HG02571 (cell line): Measurements from ENCODE around the gene RASSF5.
A peak's percentile ranks its signal among the peaks of the same experiment; 100 is the strongest.

Experiments used
- ATAC-seq: cut with Tn5 transposase; IDR thresholded peaks from one replicate; pipeline ENCODE4 v1.9.1; 2021; ENCODE audit warnings: mild to moderate bottlenecking, moderate library complexity; ENCODE audit not compliant: unreplicated experiment

The RASSF5 gene

DNA sequence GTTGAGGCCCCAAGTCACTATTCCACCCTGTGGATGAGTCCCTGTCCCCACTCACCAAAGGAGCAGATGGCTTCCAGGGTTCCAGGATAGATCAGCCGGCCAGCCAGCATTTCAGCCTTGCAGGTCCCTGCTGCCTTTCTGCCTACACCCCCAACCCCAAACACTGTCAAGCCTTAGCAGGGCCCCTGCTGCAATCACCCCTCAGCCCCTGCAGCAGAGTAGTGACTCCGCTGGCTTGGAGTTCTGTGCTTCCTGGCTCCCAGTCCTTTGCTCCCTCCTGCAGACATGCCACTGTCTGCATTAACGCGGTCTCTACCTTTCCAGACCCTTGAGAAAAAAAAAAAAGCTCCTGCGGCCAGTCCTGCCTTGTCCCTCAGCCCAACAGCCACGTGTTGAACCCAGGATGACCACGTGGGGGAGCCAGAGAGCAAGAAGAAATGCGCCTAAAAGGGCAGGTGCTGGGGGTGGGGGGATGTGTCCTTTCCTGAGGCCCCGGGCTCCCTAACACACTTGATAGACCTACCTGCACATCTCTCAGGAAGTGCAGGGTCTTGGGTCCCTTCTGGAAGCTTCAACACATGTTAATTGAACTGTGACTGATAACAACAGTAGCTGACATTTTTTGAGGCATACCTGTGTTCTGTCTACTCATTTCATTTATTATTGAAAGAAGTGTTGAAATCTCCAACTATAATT lies 37.4 kb downstream of the RASSF5 start:
- no peak for ATAC-seq

- no peak for ATAC-seq
Measured at GRCh38 chr1:206545351-206545750, 38.0 kb downstream of the RASSF5 start.

GRCh38 chr1:206547104-206547503 lies 39.8 kb downstream of the RASSF5 start:
- no peak for ATAC-seq

DNA sequence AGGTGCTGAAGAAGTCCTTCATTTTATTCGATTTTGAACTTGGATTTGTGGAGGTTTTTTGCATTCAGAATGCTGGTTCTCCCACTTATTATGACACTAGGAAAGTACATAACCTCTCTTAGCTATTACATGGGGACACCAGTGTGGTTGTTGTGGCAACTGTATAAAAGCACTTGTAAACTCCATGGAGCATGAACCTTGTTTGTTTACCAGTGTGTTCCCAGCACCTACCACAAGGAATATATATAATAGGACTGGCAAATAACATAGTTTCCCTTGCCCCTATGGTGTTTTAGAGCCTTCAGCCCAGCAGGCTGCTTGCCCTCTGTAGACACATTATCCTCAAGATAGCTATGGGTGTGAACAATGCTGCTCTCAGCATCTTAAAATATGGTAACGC lies 43.1 kb downstream of the RASSF5 start:
- no peak for ATAC-seq

DNA sequence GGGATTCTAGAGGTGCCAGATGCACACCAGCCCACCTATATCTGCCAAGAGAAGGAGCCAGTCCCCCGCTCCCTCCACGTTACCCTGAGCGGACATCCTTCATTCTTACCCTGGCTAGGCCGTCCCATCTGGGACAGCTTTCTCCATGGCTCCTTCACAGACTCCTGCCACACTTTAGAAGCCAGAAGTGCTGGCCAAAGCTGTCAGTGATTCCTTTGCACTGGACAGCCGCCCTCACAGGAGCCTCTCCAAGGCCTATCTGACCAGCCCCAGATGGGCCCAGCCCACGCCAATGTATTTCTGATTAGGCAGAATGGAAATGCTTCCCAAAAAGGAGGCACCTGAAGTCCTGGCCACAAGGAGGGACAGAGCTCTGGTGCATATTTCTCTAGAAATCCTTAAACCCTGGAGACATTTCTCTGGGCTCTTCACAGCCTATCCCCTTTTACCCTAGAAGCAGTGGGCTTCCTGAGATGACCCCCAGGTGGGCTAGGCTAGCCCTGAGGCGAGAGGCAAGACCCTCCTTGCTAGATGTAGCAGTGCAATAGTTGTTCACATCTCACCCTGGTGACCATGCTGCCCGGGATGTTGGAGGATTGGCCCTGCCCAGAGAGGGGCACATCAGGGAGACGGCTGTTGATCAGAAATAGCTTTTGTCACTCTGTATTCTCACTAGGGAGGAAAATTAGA lies 44.1 kb downstream of the RASSF5 start:
- ATAC-seq, result no peak

- no peak for ATAC-seq
Measured at GRCh38 chr1:206551986-206552326, 44.6 kb downstream of the RASSF5 start.

DNA sequence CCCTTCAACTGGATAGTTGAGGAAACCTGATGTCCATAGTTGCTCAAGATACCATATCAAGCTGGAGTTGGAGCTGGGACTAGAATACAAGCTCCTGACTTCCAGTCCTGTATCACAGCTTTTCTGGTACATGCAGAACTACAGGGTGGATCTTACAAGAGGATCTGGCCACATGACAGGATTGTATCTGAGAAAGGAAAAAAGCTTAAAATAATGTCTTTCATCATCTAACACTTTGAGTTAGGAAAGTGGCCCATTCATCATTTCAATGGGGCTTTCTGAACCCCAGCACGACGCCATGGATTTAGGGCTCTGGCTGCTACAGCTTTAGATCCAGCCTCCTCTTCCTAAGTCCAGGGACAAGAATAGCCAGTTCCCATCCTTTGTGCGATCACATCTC lies 46.9 kb downstream of the RASSF5 start:
- ATAC-seq, result no peak

- no peak for ATAC-seq
Measured at GRCh38 chr1:206554701-206555472, 47.6 kb downstream of the RASSF5 start.

GRCh38 chr1:206555473-206555935 lies 48.2 kb downstream of the RASSF5 start:
- ATAC-seq, result no peak

- peak; percentile 4 for ATAC-seq
Measured at GRCh38 chr1:206556047-206556749, 48.9 kb downstream of the RASSF5 start.

DNA sequence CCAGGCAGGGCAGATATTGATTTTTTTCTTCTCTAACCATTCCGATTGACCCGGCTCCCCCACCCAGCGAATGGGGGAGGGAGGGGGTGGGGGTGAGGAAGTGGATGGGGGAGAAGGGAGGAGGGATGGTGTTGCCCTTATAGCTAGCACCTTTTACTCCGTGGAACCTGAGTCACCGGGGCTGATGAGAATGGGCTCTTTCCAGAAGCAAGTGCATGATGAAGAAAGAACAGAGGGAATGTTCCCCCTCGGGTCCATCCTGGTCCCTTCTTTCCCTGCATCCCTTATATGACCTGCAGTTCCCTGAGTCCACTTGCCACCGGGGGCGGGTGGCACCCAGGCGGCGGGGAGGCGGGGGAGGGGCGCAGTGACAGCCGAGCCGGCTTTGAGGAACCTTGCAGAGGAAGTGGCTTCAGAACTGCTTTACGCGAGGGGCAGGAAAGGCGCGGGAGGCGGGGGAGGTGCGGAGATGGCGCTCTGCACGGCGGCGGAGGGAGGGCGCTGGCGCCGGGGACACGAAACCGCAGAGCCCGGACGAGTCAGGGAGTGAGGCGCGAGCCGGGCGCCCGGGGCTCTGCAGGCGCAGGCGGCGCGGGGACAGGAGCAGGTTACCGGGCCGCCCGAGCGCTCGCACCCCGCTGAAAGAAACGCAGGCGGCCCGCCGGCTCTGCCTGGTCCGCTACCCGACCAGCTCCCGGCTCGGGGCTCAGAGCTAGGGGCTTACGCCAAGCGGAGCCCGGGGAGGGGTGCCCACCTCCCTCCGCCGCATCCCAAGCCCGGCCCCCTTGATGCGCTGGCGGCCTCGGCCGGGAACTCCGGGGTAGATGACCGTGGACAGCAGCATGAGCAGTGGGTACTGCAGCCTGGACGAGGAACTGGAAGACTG lies 49.7 kb downstream of the RASSF5 start:
- peak; percentile 41 for ATAC-seq

DNA sequence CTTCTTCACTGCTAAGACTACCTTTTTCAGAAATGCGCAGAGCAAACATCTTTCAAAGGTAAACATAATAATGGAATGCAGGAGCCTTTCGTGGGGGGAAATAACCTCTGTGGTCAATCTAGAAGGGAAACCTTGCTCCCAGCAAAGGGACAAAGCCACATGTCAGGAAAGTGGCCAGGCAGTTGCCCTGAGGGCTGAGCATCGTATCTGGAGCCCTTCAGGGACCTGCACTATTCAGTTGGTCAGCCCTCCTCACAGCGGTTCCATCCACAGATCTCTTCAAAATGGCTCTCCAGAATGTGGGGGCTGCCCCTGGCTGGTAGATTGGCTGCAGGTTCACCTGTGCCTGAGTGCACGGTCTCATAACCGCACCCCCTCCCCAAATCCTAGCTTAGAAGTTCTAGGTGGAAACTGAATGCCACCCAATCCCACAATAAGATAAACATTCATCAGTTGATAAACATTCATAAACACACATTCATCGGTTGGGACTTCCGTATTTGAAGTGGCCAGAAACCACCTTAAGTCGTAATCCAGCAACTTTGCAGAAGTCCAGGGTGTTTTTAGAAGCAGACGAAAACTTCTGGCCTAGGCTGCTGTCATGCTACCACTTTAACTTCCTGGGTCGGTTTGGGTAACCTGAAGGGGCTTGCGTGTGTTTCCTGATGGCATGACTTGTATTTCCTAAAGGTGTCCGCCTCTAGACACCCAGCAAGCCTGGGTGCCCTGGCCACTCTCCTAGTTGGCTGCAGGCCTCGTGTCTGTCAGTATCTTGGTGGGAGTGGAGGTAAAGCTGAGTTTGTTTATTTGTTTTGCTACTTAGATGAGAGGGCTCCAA lies 50.5 kb downstream of the RASSF5 start:
- ATAC-seq, result no peak

- no peak for ATAC-seq
Measured at GRCh38 chr1:206558794-206559671, 51.7 kb downstream of the RASSF5 start.

GRCh38 chr1:206559672-206559995 lies 52.3 kb downstream of the RASSF5 start:
- ATAC-seq, result no peak

DNA sequence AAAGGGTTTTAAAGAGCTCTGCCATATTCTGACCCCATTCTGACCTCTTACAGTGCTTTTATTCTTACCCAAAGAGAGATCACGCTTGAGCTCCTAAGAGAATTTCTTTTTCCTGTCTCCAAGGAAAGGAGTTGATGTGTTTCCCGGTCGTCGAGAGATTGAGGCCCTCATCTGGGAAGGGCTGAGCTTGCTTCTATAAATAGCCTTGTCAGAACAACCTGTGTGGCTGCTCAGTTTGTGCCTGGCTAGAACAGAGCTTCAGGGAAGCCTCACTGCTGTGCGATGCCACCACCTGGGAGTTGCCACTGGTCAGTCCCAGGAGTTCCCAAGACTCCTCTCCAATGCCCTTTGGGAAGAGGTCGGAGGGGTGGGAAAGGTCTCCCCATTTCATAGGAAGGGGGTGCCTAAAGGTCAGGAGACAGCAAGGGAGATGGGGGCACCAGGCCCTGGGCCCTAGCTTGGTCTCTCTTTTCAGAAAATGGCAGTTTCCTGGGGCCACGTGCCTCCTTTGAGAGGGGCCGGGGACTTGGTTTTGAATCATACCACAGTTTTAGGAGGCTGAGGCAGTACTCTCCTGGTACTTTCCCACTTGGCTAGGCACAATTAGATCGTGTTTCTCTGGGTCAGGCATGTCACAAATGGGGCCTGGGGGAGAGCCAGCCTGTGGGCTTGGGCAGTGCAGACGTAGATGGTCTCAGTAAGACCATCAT lies 52.8 kb downstream of the RASSF5 start:
- ATAC-seq, result no peak

DNA sequence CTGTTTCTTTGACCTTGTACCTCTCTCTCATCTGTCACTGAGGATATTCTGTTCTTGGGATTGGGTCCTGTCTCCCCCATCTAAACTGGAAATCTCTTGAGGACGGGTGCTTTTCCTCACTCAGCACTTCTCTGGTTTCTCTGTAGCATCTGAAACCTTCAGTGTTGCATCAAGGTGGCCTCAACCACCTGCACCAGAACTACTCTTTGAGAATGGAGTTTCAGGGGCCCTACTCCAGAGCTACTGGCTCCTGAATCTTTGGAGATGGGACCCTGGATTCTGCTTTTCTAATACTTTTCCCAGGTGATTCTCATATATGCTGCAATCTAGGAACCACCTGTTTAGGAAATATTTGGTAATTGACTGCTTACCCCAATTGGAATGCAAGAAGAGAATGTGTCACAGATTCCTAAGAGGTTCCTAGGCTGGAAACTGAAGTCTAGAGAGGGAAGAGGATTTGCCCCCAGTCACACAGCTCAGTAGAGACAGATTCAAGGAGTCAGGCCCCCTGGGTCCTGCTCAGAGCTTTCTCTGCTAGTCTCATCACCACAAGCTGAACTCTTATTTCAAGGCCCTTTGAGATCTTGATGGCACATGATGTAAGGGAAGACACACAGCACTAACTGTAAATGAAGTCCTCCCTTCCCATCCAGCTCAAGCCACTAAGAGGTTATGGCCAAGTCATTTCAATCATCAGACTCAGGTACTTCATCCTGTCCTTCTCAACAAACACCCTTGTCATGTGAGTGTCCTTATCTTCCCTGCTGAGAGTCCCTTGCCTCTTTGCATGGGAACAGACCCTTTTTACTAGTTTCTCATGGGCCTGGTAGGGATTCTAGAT lies 56.3 kb downstream of the RASSF5 start:
- peak; percentile 29 for ATAC-seq

- no peak for ATAC-seq
Measured at GRCh38 chr1:206565995-206566394, 58.7 kb downstream of the RASSF5 start.
